A549 (cell line): ENCODE results near the gene EYA2. TPM values are rescaled to one million over a fixed set of nuclear protein-coding genes. Genes with fewer than 3 reads are reported as not detected.
A peak's percentile ranks its signal among the peaks of the same experiment; 100 is the strongest.

Source experiments
- ATAC-seq, 2 experiments: fragments of 200-7000 bp in 1 of 2; fragments of >200 bp in 1 of 2; cut with Nextera tagmentation in 1 of 2; cut with Tn5 transposase in 1 of 2; 3 replicates each; pipeline versions ENCODE4 v1.8.0 to v1.9.1; 2018 to 2020; ENCODE audit warnings: mild to moderate bottlenecking in 1 of 2, moderate library complexity in 1 of 2
- CTCF ChIA-PET: fragments of 300-600 bp; sonication (Branson Sonifier 250); formaldehyde crosslinking; extraction: SDS; loops from one replicate; lab custom pipeline; 2021; ENCODE audit warnings: antibody characterized with exemption, inconsistent platforms; lab: Yijun Ruan, JAX
- POLR2A ChIA-PET: fragments of 350-600 bp; formaldehyde crosslinking; extraction: SDS; loops from one replicate; lab custom pipeline; 2021; ENCODE audit warnings: antibody characterized with exemption, inconsistent platforms; lab: Yijun Ruan, JAX
- DNase-seq, 2 experiments: peaks; one replicate each; pipeline versions ENCODE4 v3.0.0 to v3.0.0-alpha.2; 2011 to 2016; ENCODE audit warnings: low read depth in 1 of 2, low spot score in 1 of 2
- FAIRE-seq: peaks from 2 replicates; lab custom pipeline; 2011; peaks lifted over from hg19 to GRCh38; lab: Jason Lieb, UNC
- H3K27ac ChIP-seq, 2 experiments: fragments of >200 bp; sonication (Bioruptor Twin); formaldehyde crosslinking; 3 replicates each; pipeline ENCODE4 v1.5.1; 2016 to 2017
- H3K4me1 ChIP-seq: fragments of >200 bp; sonication (Bioruptor Twin); formaldehyde crosslinking; 3 replicates; pipeline ENCODE4 v1.6.1; 2016
- H3K4me2 ChIP-seq: fragments of >200 bp; sonication (Bioruptor Twin); formaldehyde crosslinking; 3 replicates; pipeline ENCODE4 v1.6.1; 2016
- H3K4me3 ChIP-seq: fragments of >200 bp; sonication (Bioruptor Twin); formaldehyde crosslinking; 3 replicates; pipeline ENCODE4 v1.5.1; 2016
- H3K9me3 ChIP-seq: fragments of >200 bp; sonication (Bioruptor Twin); formaldehyde crosslinking; 3 replicates; pipeline ENCODE4 v1.6.1; 2016
- CEBPB ChIP-seq, 2 experiments: fragments of >200 bp in 1 of 2; sonication (Bioruptor Twin) in 1 of 2; formaldehyde crosslinking in 1 of 2; IDR thresholded peaks; 2 replicates each; pipeline ENCODE4 v1.6.1; 2012 to 2016
- EHF ChIP-seq: fragments of 250-450 bp; sonication (Bioruptor Pico); IDR thresholded peaks from 2 replicates; pipeline ENCODE4 v1.5.0; 2020; ENCODE audit warnings: mild to moderate bottlenecking
- JUNB ChIP-seq: fragments of >200 bp; sonication (Bioruptor Twin); formaldehyde crosslinking; IDR thresholded peaks from 2 replicates; pipeline ENCODE4 v1.6.1; 2016
- MAZ ChIP-seq: fragments of 150-350 bp; IDR thresholded peaks from 2 replicates; pipeline ENCODE4 v1.6.1; 2014; ENCODE audit warnings: antibody characterized with exemption, low read depth, low read length, borderline replicate concordance
- MYC ChIP-seq: IDR thresholded peaks from 2 replicates; pipeline ENCODE4 v1.6.1; 2012; ENCODE audit warnings: mild to moderate bottlenecking, inconsistent platforms, low read length, improper control_type of control experiment, borderline replicate concordance
- RCOR1 ChIP-seq: fragments of 150-350 bp; IDR thresholded peaks from 2 replicates; pipeline ENCODE4 v1.6.1; 2014; ENCODE audit warnings: antibody characterized with exemption, low read length, low read depth
- WGBS: methylation state at CpG from one replicate; pipeline ENCODE4 v1.1.6; 2017; ENCODE audit errors: missing lambda C conversion rate; 5-methylcytosine and 5-hydroxymethylcytosine counted together
- polyA plus RNA-seq, 4 experiments: library from polyadenylated mRNA; depleted of rRNA in 3 of 4; stranded (reverse); fragments of >200 nt; fragmentation: RNase III in 1 of 4; extraction: RNeasy Plus Mini Kit Qiagen cat#74134 plus additional on column Dnase treatment in 1 of 4; gene quantifications; 2 replicates in 3 of 4; 3 replicates in 1 of 4; pipeline ENCODE4 v1.2.3, GENCODE V29; 2011 to 2017
- TF ChIP-seq, protein P1 (sequence below): fragments of 200-600 bp; sonication (generic); IDR thresholded peaks from 2 replicates; pipeline ENCODE4 v1.6.1; 2016; ENCODE audit warnings: antibody characterized with exemption, mild to moderate bottlenecking, moderate library complexity
- TF ChIP-seq, protein P2 (sequence below): fragments of 450-650 bp; IDR thresholded peaks from 2 replicates; pipeline ENCODE4 v1.6.1; 2014; ENCODE audit warnings: antibody characterized with exemption

Gene EYA2
- polyA plus RNA-seq, 2 of the 4 experiments (the other 2 are of a cell fraction), result 4.5 to 4.6 TPM

DNA sequence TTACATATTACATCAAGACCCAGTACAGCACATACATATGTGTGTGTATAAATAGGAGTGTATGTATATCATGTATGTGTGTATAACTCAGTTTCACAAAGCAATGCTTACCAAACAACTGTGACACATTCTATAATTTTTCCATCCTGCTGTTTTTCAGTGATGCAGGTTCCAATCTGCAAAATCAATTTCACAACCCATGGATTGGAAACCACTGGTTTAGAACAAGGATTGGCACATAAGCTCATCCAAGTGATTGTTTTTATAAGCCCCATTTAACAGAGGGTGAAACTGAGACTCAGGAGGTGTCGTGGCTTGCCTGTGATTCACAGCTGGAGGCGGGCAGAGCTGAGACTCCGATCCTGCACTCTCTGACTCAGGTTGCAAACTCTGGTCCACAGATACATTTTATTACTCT lies 303.6 kb downstream of the EYA2 start (continued):
- TF ChIP-seq, protein P1, sequence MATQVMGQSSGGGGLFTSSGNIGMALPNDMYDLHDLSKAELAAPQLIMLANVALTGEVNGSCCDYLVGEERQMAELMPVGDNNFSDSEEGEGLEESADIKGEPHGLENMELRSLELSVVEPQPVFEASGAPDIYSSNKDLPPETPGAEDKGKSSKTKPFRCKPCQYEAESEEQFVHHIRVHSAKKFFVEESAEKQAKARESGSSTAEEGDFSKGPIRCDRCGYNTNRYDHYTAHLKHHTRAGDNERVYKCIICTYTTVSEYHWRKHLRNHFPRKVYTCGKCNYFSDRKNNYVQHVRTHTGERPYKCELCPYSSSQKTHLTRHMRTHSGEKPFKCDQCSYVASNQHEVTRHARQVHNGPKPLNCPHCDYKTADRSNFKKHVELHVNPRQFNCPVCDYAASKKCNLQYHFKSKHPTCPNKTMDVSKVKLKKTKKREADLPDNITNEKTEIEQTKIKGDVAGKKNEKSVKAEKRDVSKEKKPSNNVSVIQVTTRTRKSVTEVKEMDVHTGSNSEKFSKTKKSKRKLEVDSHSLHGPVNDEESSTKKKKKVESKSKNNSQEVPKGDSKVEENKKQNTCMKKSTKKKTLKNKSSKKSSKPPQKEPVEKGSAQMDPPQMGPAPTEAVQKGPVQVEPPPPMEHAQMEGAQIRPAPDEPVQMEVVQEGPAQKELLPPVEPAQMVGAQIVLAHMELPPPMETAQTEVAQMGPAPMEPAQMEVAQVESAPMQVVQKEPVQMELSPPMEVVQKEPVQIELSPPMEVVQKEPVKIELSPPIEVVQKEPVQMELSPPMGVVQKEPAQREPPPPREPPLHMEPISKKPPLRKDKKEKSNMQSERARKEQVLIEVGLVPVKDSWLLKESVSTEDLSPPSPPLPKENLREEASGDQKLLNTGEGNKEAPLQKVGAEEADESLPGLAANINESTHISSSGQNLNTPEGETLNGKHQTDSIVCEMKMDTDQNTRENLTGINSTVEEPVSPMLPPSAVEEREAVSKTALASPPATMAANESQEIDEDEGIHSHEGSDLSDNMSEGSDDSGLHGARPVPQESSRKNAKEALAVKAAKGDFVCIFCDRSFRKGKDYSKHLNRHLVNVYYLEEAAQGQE, result no peak
- no peak for TF ChIP-seq EHF (CRISPR knock-in tag)
- 0 out of 2 replicates have a peak, but pooled peaks have one; percentile 36 for TF ChIP-seq RCOR1
- TF ChIP-seq MAZ, result no peak

DNA sequence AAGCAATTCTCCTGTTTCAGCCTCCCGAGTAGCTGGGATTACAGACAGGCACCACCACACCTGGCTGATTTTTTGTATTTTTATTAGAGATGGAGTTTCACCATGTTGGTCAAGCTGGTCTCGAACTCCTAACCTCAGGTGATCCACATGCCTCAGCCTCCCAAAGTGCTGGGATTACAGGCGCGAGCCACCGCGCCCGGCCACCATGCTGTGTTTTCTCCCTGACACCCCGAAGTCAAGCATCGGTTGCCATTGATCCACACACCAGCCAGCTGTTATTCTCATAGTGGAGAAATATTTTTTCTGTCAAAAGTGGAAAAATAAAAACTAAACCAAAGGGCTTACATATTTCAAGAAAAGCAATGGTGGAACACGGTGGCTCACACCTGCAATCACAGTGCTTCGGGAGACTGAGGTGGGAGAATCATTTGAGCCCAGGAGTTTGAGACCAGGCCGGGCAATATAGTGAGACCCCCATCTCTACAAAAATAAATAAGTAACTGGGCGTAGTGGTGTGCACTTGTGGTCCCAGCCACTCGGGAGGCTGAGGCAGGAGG lies 304.4 kb downstream of the EYA2 start:
- FAIRE-seq (no peak), ATAC-seq (no peak), DNase-seq (no peak)
- Histone ChIP-seq H3K4me3 (no peak overlapping the region), H3K27ac (peak overlapping the region; percentile 84 to 87), H3K9me3 (no peaks in the 10 kb centered on the region), H3K4me2 (no peak overlapping the region), H3K4me1 (peaks cover 23% of the 10 kb centered on the region)
- TF ChIP-seq JUNB, result no peak
- ChIA-PET POLR2A (interaction anchor here (0.5 kb wide), 1 partner anchor 73 kb away, joined by 3 read pairs; no protein-coding TSS in a partner anchor), CTCF (interaction anchor here (0.8 to 17.7 kb wide), 12 partner anchors 14 to 1421 kb away, joined by 3 to 267 read pairs (median 4); no protein-coding TSS in a partner anchor)
- 94% methylated on average over 14 of the region's 14 CpGs for WGBS

DNA sequence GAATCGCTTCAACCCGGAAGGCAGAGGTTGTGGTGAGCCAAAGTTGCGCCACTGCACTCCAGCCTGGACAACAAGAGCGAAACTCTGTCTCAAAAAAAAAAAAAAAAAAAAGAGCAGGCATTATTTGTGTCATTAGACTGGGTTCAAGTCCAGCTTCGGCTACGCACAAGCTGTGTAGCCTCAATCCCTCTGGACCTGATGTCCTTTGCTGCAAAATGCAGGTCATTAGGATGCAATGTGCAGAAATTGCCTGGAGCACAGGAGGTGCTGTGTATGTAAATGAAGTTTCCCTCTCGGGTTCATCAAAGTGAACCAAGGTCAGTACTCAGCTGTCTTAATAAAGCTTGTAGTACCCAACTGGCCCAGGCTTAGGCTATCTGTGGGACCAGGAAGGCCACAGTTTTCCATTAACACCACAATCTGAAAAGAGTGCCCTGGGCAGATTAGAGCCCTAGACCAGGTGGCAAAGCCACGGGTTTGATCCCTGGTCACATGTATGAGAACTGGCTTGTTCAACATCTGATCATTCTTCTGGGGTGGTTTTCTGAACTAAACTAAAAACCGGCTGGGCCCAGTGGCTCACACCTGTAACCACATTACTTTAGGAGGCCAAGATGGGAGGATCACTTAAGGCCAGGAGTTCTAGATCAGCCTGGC lies 306.6 kb downstream of the EYA2 start:
- DNase-seq (peak in 1 of 2 experiments; percentile 60), FAIRE-seq (no peak), ATAC-seq (peak in 1 of 2 experiments; percentile 15; a peak in 2 of 6 replicates)
- H3K4me1 ChIP-seq, result peaks cover 33% of the 10 kb centered on the region
- WGBS, result 63% methylated on average over 9 of the region's 9 CpGs
- CTCF ChIA-PET, result interaction anchor here (0.6 to 17.7 kb wide), 5 partner anchors 71 to 462 kb away, joined by 3 to 267 read pairs (median 8); no protein-coding TSS in a partner anchor
- H3K4me3 ChIP-seq, result no peak overlapping the region
- peak overlapping the region; percentile 84 to 87 for H3K27ac ChIP-seq
- TF ChIP-seq CEBPB (IDR thresholded peaks at IDR 0.05), result 0 out of 4 replicates have a peak, but pooled peaks of 1 of the 2 experiments have one; percentile 45
- TF ChIP-seq, protein P2, sequence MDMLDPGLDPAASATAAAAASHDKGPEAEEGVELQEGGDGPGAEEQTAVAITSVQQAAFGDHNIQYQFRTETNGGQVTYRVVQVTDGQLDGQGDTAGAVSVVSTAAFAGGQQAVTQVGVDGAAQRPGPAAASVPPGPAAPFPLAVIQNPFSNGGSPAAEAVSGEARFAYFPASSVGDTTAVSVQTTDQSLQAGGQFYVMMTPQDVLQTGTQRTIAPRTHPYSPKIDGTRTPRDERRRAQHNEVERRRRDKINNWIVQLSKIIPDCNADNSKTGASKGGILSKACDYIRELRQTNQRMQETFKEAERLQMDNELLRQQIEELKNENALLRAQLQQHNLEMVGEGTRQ, result no peak
- H3K9me3 ChIP-seq, result no peaks in the 10 kb centered on the region
- peak overlapping the region; percentile 48 for H3K4me2 ChIP-seq
- POLR2A ChIA-PET, result interaction anchor here (0.6 to 1.0 kb wide), 3 partner anchors 16 to 231 kb away, joined by 3 to 4 read pairs (median 3); no protein-coding TSS in a partner anchor

DNA sequence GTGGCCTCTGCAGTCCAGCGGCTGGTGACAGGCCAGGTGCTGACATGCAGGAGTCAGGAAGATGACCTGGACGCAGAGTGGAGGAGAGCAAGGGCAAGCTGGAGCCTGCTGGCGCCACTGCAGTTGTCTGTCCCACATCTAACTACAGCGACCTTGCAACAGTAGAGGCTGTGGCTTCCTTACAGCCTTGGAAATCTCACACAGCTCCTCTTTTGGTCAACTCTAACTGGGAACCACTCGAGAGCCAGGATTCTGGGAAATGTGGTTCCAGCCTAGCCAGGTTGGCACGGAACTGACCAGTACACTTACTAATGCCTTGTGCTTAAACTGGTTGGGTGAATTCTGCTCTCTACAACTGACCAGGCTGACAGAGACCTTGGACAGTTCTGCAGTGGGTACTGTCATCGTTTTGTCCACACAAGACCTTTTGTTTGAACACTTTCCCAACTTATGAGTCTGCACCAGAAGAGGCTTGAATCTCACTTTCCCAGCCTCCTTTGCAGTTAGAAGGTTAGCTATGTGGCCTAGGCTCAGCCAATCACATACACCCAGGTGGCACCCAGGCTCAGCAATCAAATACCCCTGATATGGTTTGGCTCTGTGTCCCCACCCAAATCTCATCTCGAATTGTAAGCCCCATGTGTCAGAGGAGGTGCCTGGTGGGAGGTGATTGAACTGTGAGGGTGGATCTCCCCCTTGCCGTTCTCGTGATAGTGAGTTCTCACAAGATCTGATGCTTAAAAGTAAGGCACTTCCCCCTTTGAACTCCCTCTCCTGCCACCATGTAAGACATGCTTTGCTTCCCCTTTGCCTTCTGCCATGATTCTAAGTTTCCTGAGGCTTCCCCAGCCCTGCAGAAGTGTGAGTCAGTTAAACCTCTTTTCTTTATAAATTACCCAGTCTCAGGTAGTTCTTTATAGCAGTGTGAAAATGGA lies 308.4 kb downstream of the EYA2 start:
- no peak for ATAC-seq
- no peaks in the 10 kb centered on the region for H3K9me3 ChIP-seq

More for the DNA sequence above, 308.4 kb downstream of the EYA2 start:
- Histone ChIP-seq H3K4me2 (no peak overlapping the region), H3K27ac (peak overlapping the region; percentile 23 to 87; a peak in 3 of 6 replicates), H3K4me3 (no peak overlapping the region), H3K4me1 (peaks cover 29% of the 10 kb centered on the region)
- WGBS, result 81% methylated on average over 10 of the region's 10 CpGs
- POLR2A ChIA-PET, result interaction anchor here (0.5 kb wide), 1 partner anchor 153 kb away, joined by 3 read pairs; the partner anchor contains the start of gene ZMYND8
- DNase-seq (no peak), FAIRE-seq (no peak)
- CTCF ChIA-PET, result interaction anchor here (0.6 to 17.7 kb wide), 10 partner anchors 9 to 461 kb away, joined by 3 to 267 read pairs (median 6); no protein-coding TSS in a partner anchor
- TF ChIP-seq MAZ, result no peak
- no peak for TF ChIP-seq MYC
- TF ChIP-seq, protein P1, result no peak
